ENCODE data around the gene ATXN1. TPM values are rescaled to one million over a fixed set of nuclear protein-coding genes. Genes with fewer than 3 reads are reported as not detected.

ATXN1 gene
- total RNA-seq, 1 donor from 2014 or later = 107 TPM

GRCh38 chr6:16728513-16729182, 32.6 kb downstream of the ATXN1 start:
- peak overlapping the region; percentile 62 for H3K4me3 Mint-ChIP-seq
- H3K27ac Mint-ChIP-seq = peak overlapping the region; percentile 84
- intact Hi-C loops (cut with micrococcal nuclease) = no loop called here
- peaks cover 35% of the 10 kb centered on the region for H3K36me3 Mint-ChIP-seq (ENCODE audit: low read depth)
- H3K4me1 Mint-ChIP-seq (ENCODE audit: low read depth) = peaks cover 88% of the 10 kb centered on the region
- no peaks in the 10 kb centered on the region for H3K9me3 Mint-ChIP-seq
- H3K27me3 Mint-ChIP-seq (ENCODE audit: insufficient read depth) = no peaks in the 10 kb centered on the region
- DNase-seq (ENCODE audit: low spot score) = no peak

DNA sequence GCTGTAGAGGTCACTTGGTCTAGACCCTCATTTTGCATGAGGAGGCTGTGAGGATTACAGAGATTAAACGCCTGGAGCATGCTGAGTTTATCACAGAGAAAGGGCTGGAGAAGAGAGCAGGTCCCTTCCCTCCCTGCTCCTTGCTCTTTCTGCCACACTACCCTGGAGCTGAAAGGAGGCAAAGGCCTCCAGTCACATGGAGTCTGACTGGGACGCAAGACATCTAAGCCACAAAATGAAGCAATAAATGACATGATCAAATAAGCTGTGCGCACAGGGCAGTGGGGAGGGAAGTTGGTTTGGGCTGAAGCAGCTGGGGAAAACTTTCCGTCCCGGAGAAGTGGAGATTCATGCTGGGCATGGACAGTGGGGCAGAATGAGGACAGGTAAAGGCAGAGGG, 33.3 kb downstream of the ATXN1 start:
- peak overlapping the region; percentile 11 for H3K27ac Mint-ChIP-seq
- H3K36me3 Mint-ChIP-seq (ENCODE audit: low read depth) = peaks cover 34% of the 10 kb centered on the region
- no peak for DNase-seq (ENCODE audit: low spot score)
- peaks cover 84% of the 10 kb centered on the region for H3K4me1 Mint-ChIP-seq (ENCODE audit: low read depth)
- H3K9me3 Mint-ChIP-seq = no peaks in the 10 kb centered on the region
- no peak overlapping the region for H3K4me3 Mint-ChIP-seq
- H3K27me3 Mint-ChIP-seq (ENCODE audit: insufficient read depth) = no peaks in the 10 kb centered on the region
- intact Hi-C loops (cut with micrococcal nuclease) = no loop called here

- Mint-ChIP-seq H3K9me3 (no peaks in the 10 kb centered on the region), H3K4me1 (ENCODE audit: low read depth) (peaks cover 67% of the 10 kb centered on the region), H3K36me3 (ENCODE audit: low read depth) (peaks cover 37% of the 10 kb centered on the region), H3K4me3 (no peak overlapping the region), H3K27me3 (ENCODE audit: insufficient read depth) (no peaks in the 10 kb centered on the region), H3K27ac (peak overlapping the region; percentile 3)
- intact Hi-C loops (cut with micrococcal nuclease) = no loop called here
- DNase-seq (ENCODE audit: low spot score) = no peak
Observed at GRCh38 chr6:16725145-16725864, 36.0 kb downstream of the ATXN1 start.

DNA sequence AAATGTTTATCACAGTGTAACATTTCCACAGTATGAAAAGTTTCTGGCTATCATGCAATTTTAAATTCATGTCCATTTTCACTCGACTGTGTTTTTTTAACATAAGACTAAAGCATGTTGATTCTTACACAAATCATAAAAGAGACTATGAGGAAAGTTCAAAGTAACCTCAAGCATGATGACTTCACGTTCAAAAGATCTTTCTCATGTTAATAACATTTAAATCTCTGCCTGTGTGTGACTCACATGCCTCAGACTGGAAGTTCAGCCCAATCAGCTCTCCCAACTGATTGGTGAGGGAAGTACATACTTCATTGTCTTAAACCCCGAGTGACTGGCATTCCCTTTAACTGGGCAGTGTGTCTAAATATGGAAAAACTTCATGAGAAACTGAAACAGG, 37.4 kb downstream of the ATXN1 start:
- intact Hi-C loops (cut with micrococcal nuclease) = no loop called here
- no peaks in the 10 kb centered on the region for H3K9me3 Mint-ChIP-seq
- no peak overlapping the region for H3K4me3 Mint-ChIP-seq
- H3K36me3 Mint-ChIP-seq (ENCODE audit: low read depth) = peaks cover 41% of the 10 kb centered on the region
- DNase-seq (ENCODE audit: low spot score) = no peak
- no peaks in the 10 kb centered on the region for H3K27me3 Mint-ChIP-seq (ENCODE audit: insufficient read depth)
- H3K4me1 Mint-ChIP-seq (ENCODE audit: low read depth) = peaks cover 70% of the 10 kb centered on the region
- H3K27ac Mint-ChIP-seq = no peak overlapping the region

- Mint-ChIP-seq H3K36me3 (ENCODE audit: low read depth) (peaks cover 41% of the 10 kb centered on the region), H3K9me3 (no peaks in the 10 kb centered on the region), H3K27me3 (ENCODE audit: insufficient read depth) (no peaks in the 10 kb centered on the region), H3K27ac (no peak overlapping the region), H3K4me1 (ENCODE audit: low read depth) (peaks cover 70% of the 10 kb centered on the region), H3K4me3 (no peak overlapping the region)
- intact Hi-C loops (cut with micrococcal nuclease) = no loop called here
- DNase-seq (ENCODE audit: low spot score) = no peak
Observed at GRCh38 chr6:16723402-16723801, 37.9 kb downstream of the ATXN1 start.

- Mint-ChIP-seq H3K36me3 (ENCODE audit: low read depth) (peaks cover 42% of the 10 kb centered on the region), H3K9me3 (no peaks in the 10 kb centered on the region), H3K4me3 (no peak overlapping the region), H3K27ac (no peak overlapping the region), H3K4me1 (ENCODE audit: low read depth) (peaks cover 71% of the 10 kb centered on the region), H3K27me3 (ENCODE audit: insufficient read depth) (no peaks in the 10 kb centered on the region)
- no peak for DNase-seq (ENCODE audit: low spot score)
- intact Hi-C loops (cut with micrococcal nuclease) = no loop called here
Observed at GRCh38 chr6:16722630-16723029, 38.6 kb downstream of the ATXN1 start.

GRCh38 chr6:16721977-16722376, 39.3 kb downstream of the ATXN1 start:
- no peaks in the 10 kb centered on the region for H3K9me3 Mint-ChIP-seq
- H3K4me3 Mint-ChIP-seq = no peak overlapping the region
- peaks cover 48% of the 10 kb centered on the region for H3K36me3 Mint-ChIP-seq (ENCODE audit: low read depth)
- no peaks in the 10 kb centered on the region for H3K27me3 Mint-ChIP-seq (ENCODE audit: insufficient read depth)
- no peak for DNase-seq (ENCODE audit: low spot score)
- peaks cover 75% of the 10 kb centered on the region for H3K4me1 Mint-ChIP-seq (ENCODE audit: low read depth)
- intact Hi-C loops (cut with micrococcal nuclease) = no loop called here
- H3K27ac Mint-ChIP-seq = no peak overlapping the region

DNA sequence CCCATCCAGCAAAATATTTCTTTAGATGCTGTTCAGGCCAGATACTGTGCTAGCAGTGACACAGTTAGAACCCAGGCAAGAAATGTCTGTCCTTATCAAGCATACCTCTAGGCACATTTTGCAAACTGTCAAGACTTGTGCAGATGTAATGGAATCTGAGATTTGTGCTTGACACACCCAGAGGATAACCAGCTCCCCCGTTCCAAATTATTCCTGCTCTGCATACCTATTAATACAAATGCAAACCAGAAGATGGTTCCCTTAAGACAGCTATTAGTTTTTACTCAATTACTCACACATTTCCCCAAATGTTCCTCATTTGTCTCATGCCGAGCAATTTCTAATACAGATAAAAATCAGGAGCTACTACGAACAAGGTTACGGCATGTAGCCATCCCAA, 40.4 kb downstream of the ATXN1 start:
- Mint-ChIP-seq H3K4me1 (ENCODE audit: low read depth) (peaks cover 75% of the 10 kb centered on the region), H3K4me3 (no peak overlapping the region)
- intact Hi-C loops (cut with micrococcal nuclease) = no loop called here

DNA sequence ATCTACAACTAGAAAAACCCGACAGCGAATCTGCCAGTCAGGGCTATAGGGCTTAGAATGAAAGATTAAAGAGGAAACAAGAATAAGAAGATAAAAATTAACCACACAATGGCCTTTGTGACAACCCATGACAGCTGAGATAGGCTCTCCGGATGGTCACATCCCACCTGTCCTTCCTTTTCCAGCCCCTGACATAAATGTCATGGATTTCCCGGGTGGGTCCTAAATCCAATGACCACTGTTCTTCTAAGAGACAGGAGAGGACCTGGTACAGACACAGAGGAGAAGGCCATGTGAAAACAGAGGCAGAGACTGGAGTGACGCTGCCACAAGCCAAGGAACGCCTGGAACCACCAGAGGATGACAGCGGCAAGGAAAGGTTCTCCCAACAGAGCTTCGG, 41.8 kb downstream of the ATXN1 start:
- no peak overlapping the region for H3K27ac Mint-ChIP-seq
- H3K4me1 Mint-ChIP-seq (ENCODE audit: low read depth) = peaks cover 71% of the 10 kb centered on the region
- no peak for DNase-seq (ENCODE audit: low spot score)
- no peaks in the 10 kb centered on the region for H3K27me3 Mint-ChIP-seq (ENCODE audit: insufficient read depth)
- H3K36me3 Mint-ChIP-seq (ENCODE audit: low read depth) = peaks cover 49% of the 10 kb centered on the region
- H3K4me3 Mint-ChIP-seq = no peak overlapping the region
- H3K9me3 Mint-ChIP-seq = no peaks in the 10 kb centered on the region
- intact Hi-C loops (cut with micrococcal nuclease) = no loop called here

More for the DNA sequence above, 40.4 kb downstream of the ATXN1 start:
- H3K36me3 Mint-ChIP-seq (ENCODE audit: low read depth) = peaks cover 59% of the 10 kb centered on the region
- DNase-seq (ENCODE audit: low spot score) = no peak
- H3K9me3 Mint-ChIP-seq = no peaks in the 10 kb centered on the region
- no peak overlapping the region for H3K27ac Mint-ChIP-seq
- no peaks in the 10 kb centered on the region for H3K27me3 Mint-ChIP-seq (ENCODE audit: insufficient read depth)

DNA sequence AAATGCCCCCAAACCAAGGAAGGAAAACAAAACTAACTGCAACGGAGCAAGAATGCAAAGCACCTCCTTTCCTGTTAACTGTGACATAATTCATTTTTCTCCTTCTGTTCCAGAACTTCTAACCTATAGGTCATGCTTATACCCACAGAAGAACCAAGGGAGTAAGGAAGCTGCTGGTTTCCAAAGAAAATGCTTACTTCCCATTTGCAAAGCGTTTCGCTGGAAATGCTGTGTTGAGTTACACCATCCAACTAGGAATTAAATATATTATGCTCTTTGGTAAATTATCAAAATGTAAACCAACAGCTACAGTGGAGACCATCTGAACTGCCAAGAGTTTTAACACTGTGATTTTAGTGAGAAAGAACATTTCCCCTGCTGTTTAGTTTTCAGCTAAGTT, 42.9 kb downstream of the ATXN1 start:
- Mint-ChIP-seq H3K9me3 (no peaks in the 10 kb centered on the region), H3K36me3 (ENCODE audit: low read depth) (peaks cover 47% of the 10 kb centered on the region), H3K27me3 (ENCODE audit: insufficient read depth) (no peaks in the 10 kb centered on the region), H3K27ac (peak overlapping the region; percentile 6), H3K4me3 (no peak overlapping the region), H3K4me1 (ENCODE audit: low read depth) (peaks cover 71% of the 10 kb centered on the region)
- intact Hi-C loops (cut with micrococcal nuclease) = no loop called here
- no peak for DNase-seq (ENCODE audit: low spot score)

- Mint-ChIP-seq H3K9me3 (no peaks in the 10 kb centered on the region), H3K36me3 (ENCODE audit: low read depth) (peaks cover 47% of the 10 kb centered on the region), H3K4me1 (ENCODE audit: low read depth) (peaks cover 75% of the 10 kb centered on the region), H3K27ac (no peak overlapping the region), H3K4me3 (no peak overlapping the region), H3K27me3 (ENCODE audit: insufficient read depth) (no peaks in the 10 kb centered on the region)
- intact Hi-C loops (cut with micrococcal nuclease) = no loop called here
- DNase-seq (ENCODE audit: low spot score) = no peak
Observed at GRCh38 chr6:16717275-16717942, 43.9 kb downstream of the ATXN1 start.

DNA sequence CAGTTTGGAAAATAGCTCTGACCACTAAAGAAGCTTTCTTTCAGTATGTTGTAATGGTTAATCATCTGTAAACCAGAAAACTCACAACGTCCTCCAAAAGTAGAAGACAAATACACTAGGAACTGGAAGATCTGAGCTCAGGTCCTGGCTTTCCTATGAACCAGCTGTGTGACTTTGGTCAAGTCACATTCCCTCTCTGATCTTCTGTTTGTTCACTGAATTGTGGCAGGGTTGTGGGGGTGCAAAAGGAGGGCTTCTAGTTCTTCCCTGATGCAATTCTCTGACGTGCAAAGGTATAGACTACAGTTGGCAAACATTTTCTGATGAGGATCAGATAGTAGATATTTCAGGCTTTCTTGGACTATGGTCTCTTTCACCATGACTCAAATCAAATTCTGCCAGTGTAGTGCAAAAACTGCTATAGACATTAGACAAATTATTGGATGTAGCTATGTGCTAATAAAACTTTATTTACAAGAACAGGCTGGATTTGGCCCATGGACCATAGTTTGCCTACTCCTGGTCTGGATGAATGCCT, 44.9 kb downstream of the ATXN1 start:
- Mint-ChIP-seq H3K9me3 (no peaks in the 10 kb centered on the region), H3K4me3 (no peak overlapping the region), H3K4me1 (ENCODE audit: low read depth) (peaks cover 80% of the 10 kb centered on the region), H3K27me3 (ENCODE audit: insufficient read depth) (no peaks in the 10 kb centered on the region), H3K27ac (no peak overlapping the region), H3K36me3 (ENCODE audit: low read depth) (peaks cover 42% of the 10 kb centered on the region)
- DNase-seq (ENCODE audit: low spot score) = no peak
- intact Hi-C loops (cut with micrococcal nuclease) = no loop called here

GRCh38 chr6:16713597-16713996, 47.7 kb downstream of the ATXN1 start:
- intact Hi-C loops (cut with micrococcal nuclease) = loop anchor here (2.0 to 5.0 kb wide), 3 partner anchors 181 to 381 kb away; no protein-coding TSS in a partner anchor
- Mint-ChIP-seq H3K9me3 (no peaks in the 10 kb centered on the region), H3K36me3 (ENCODE audit: low read depth) (peaks cover 33% of the 10 kb centered on the region), H3K27me3 (ENCODE audit: insufficient read depth) (no peaks in the 10 kb centered on the region), H3K4me3 (peak overlapping the region; percentile 60), H3K27ac (peak overlapping the region; percentile 88), H3K4me1 (ENCODE audit: low read depth) (peaks cover 71% of the 10 kb centered on the region)
- DNase-seq (ENCODE audit: low spot score) = no peak

Measured in activated T-helper 1 cell treated with anti-CD3 and anti-CD28 coated beads, Interleukin-12 subunit alpha, Interleukin-12 subunit beta, Interleukin-2, Interleukin-4 antibody, amounts not matched to agents 30 ng/mL and 10 ng/mL and 1 ng/mL, durations not matched to agents 14 hours and 24 hours and 36 hours (primary cell).